Stimulated activated CD4-positive, alpha-beta T cell treated with anti-CD3 and anti-CD28 coated beads, Interleukin-12 subunit alpha, Interleukin-12 subunit beta, amount 100 ng/mL, for 24 hours (primary cell): ENCODE measurements around the gene HECTD4.
"Not testable (repeated sequence)": the region's sequence is repeated elsewhere in the genome, so short reads cannot be mapped to it uniquely, and the experiment has no call there.

ENCODE experiments used
- DNase-seq, 2 experiments: peaks; one replicate each; pipeline ENCODE4 v3.0.0-alpha.2; 2020; ENCODE audit warnings: low read depth in 2 of 2

HECTD4 gene

GRCh38 chr12:112381883-112382796 lies at the start of gene HECTD4:
Gene HECTD4 (minus strand): TSS chr12:112382431. CDS start chr12:112382128, 303 bp downstream.
- peak; percentile 78 to 95 for DNase-seq

DNA sequence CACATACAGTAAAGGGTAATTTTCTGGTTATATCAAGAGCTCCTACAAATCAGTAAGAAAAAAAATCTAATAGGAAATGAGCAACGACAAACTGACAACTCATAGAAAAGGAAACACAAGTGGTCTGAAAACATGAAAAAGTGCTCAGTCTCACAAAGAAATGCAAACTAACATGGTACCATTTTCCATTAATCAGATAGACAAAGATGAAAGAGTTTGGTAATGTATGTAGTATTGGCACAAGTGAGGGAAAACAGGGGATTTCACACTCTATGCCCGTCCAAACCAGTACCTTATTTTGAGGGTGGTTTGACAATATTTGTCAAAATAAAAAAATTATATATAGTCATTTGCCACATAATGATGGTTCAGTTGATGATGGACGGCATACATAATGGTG lies 49.7 kb upstream of the HECTD4 start:
- no peak for DNase-seq

GRCh38 chr12:112430929-112431328 lies 48.7 kb upstream of the HECTD4 start:
- DNase-seq = no peak

DNA sequence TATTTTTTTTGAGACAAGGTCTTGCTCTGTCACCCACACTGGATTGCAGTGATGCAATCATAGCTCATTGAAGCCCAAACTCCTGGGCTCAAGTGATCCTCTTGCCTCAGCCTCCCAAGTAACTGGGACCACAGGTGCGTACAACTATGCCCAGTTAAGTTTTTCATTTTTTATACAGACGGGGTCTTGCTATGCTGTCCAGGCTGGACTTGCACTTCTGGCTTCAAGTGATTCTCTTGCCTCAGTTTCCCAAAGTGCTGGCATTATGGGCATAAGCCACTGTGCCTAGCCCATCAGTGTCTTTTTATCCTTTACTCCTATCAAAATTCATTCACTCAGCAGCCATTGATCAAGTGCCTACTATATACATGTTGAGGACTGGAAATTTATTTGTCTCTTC lies 45.5 kb upstream of the HECTD4 start:
- no peak for DNase-seq

GRCh38 chr12:112425582-112426382 lies 43.6 kb upstream of the HECTD4 start:
- DNase-seq = no peak

GRCh38 chr12:112424126-112424525 lies 41.9 kb upstream of the HECTD4 start:
- no peak for DNase-seq

DNA sequence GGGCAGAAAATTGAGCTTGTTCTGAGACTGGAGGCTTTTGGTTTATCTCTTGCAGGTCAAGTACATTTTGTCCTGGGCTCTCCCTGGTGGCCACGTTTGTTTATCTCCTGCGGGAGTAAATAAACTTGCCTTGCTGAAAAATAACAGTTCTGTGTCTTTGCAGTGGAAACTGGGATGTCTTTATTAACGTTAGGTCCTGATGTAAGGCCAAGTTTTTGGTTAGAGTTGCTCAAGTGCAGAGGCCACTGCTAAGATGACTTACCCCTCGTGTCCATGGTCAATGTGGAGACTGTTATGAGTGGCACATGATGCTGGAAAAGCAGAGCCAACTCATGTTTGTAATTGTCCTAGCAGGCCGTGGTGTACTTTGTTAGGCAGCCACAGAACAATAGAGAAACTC lies 40.3 kb upstream of the HECTD4 start:
- DNase-seq = no peak

DNA sequence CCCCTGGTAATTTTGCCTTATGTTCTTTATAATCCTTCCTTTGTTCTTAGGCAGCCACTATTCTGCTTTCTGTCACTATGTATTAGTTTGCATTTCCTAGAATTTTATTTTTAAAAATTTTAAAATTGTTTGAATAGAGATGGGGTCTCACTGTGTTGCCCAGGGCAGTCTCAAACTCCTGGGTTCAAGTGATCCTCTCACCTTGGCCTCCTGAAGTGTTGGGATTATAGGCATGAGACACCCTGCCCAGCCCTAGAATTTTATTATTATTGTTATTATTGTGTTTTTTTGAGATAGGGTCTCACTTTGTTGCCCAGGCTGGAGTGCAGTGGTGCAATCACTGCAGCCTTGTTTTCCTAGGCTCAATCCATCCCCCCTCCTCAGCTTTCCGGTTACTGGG lies 39.1 kb upstream of the HECTD4 start:
- no peak for DNase-seq

GRCh38 chr12:112420740-112421139 lies 38.5 kb upstream of the HECTD4 start:
- no peak for DNase-seq

DNA sequence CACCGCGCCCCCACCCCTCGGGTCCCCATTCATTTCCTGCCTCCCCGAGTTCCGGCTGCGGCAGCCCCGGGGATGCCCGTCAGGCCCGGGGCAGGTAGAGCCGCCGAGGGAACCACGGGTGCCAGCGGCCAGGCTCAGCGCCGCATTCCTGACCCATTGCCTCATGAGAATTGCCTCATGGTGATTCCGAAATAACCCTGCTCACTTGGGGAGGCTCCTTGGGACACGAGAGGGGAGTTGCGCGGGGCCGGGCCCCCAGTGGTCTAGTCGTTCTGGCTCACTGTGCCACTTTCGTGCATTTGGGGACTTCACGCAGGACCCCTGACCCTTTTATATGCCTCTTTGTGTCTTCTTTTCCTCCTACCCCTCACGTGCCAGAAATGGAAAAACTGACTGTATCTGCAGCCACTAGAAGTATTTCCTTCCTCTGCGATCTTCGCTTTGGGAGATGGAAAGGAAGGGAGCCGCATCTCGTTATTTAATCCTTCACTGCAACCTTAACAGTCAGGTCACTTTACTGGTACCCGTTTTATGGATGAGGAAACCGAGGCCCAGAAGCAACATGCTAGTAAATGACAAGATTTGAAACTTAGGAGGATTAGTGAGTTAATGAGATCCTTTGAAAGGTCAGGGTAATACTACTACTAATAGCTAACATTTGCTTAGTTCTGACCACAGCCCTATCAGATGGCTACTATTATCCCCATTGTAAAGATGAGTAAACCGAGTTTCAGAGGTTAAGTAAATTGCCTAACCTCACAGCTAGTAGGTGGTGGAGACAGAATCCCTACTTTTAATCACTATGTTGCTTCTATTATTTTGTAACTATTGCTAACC lies 37.3 kb upstream of the HECTD4 start:
- peak in 1 of 2 experiments; percentile 12 for DNase-seq

DNA sequence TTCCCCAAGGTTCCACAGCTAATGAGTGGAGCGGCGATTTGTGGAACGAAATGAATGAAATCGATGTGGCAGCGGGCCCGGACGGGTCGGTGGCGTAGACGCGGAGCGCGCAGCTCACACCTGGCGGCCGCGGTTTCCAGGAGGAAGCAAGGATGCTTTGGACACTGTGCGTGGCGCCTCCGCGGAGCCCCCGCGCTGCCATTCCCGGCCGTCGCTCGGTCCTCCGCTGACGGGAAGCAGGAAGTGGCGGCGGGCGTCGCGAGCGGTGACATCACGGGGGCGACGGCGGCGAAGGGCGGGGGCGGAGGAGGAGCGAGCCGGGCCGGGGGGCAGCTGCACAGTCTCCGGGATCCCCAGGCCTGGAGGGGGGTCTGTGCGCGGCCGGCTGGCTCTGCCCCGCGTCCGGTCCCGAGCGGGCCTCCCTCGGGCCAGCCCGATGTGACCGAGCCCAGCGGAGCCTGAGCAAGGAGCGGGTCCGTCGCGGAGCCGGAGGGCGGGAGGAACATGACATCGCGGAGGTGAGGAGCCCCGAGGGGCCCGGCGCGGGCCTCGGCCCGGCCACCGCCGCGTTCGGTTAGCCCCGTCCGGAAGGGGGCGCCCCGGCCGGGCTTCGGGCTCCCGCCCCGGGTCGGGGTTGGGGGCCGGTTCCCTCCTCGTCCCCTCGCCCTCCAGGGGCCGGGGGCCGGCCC lies 36.5 kb upstream of the HECTD4 start, which contains the start of gene PTPN11:
Gene PTPN11, plus strand, starts transcription at position 340 of the 689 bp plus-strand sequence. Its CDS starts 165 bp downstream, at position 505.
- DNase-seq = peak; percentile 85 to 86

DNA sequence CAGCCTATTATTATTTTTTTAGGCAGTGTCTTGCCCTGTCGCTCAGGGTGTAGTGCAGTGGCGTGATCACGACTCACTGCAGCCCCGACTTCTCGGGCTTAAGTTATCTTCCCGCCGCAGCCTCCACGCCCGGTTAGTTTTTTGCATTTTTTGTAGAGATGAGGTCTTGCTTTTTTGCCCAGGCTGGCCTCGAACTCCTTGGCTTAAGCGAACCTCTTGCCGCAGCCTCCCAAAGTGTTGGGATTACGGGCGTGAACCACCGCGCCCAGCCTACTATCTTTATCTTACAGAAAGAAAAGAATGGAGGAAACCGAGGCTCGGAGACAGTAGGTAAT lies 36.0 kb upstream of the HECTD4 start:
- DNase-seq = no peak

- DNase-seq = not testable (repeated sequence)
Measured at GRCh38 chr12:112415457-112415856, 33.2 kb upstream of the HECTD4 start.

- DNase-seq = no peak
Measured at GRCh38 chr12:112413855-112414625, 31.8 kb upstream of the HECTD4 start.

DNA sequence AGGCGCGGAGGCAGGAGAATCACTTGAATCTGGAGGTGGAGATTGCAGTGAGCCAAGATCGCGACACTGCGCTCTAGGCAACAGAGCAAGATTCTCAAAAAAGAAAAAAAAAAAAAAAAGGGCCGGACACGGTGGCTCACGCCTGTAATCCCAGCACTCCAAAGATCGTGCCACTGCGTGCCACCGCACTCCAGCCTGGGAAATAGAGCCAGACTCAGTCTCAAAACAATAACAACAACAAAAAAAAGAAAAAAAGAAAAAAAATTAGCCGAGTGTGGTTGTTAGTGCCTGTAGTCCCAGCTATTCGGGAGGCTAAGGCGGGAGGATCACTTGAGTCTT lies 27.6 kb upstream of the HECTD4 start:
- DNase-seq = no peak

GRCh38 chr12:112409064-112409905 lies 27.1 kb upstream of the HECTD4 start, which contains the start of gene RPL6:
Gene RPL6 (minus strand): TSS chr12:112409605. CDS start chr12:112408656, 949 bp downstream.
- DNase-seq = peak; percentile 60 to 61

DNA sequence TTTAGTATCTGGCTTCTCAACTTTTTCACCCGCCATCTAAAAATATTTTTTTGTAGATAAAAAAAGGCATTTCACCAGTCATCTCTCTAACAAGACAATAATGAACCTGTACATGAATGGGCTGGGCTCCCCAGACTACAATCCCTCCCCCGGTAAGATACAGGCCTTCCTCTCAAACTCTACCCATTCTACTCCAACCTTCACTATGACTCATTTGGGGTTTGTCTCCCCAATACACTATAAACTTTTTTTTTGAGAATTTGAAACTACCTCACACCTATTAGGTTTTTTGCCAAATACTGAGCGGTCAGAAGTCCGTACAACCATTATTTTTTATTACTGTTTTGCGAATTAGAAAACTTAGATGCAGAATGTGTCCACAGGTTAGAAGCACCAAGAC lies 26.4 kb upstream of the HECTD4 start:
- no peak for DNase-seq

GRCh38 chr12:112407683-112408082 lies 25.5 kb upstream of the HECTD4 start:
- not testable (repeated sequence) for DNase-seq
